HG03342 (cell line): ENCODE measurements around the gene LTB.
A peak's percentile ranks its signal among the peaks of the same experiment; 100 is the strongest.
"Not testable (repeated sequence)": the region's sequence is repeated elsewhere in the genome, so short reads cannot be mapped to it uniquely, and the experiment has no call there.

ENCODE experiments used
- ATAC-seq: cut with Tn5 transposase; IDR thresholded peaks from one replicate; pipeline ENCODE4 v1.9.1; 2021; ENCODE audit warnings: mild to moderate bottlenecking, moderate library complexity; ENCODE audit not compliant: unreplicated experiment

LTB gene

DNA sequence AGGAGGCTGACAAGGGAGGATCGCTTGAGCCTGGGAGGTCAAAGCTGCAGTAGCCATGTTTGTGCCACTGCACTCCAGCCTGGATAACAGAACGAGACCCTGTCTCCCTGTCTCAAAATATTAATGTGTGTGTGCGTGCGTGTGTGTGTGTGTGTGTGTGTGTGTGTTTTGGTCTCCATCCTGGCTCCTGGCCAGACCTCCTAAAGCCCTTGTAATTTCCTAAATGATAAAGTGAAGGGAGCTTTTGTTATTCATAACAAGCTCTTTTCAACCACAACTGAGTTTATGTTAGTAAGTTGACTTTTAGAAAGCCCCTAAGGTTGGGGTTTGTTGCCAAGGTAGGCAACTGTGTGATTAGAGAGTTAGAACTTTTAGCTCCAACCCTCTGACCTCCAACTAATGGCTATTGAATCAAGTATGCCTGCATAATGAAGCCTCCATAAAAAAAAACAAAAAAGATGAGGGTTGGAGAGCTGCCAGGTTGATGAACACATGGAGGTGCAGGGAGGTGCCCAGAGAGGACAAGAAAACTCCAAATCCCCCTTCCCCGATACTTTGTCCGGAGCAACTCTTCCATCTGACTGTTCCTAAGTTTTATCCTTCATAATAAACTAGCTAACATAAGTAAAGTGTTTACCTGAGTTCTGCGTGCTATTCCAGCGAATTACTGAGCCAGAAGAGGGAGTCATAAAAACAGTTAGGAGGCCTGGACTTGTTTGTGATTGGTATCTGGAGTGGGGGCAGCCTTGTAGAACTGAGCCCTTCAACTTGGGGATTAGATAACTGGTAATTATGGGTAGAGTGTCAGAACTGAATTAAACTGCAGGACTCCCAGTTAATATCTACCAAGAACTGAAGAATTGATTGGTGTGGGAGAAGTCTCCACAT lies 27.5 kb upstream of the LTB start:
- no peak for ATAC-seq

DNA sequence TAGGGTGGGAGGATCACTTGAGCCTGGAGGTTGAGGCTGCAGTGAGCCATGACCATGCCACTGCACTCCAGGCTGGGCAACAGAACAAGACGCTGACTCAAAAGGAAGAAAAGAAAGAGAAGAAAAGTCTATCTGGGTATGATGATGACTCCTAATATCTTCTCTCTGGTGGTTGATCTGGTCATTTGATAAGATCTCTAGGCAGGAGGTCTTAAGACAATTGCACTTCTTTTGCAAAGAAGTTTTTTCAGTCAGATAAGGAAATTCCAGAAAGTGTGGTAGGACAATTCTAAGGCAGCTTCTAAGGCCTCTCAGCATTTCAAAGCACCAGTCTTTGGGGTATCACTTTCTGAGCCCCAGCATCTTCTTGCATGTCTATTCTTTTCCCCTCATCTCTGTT lies 25.1 kb upstream of the LTB start:
- no peak for ATAC-seq

DNA sequence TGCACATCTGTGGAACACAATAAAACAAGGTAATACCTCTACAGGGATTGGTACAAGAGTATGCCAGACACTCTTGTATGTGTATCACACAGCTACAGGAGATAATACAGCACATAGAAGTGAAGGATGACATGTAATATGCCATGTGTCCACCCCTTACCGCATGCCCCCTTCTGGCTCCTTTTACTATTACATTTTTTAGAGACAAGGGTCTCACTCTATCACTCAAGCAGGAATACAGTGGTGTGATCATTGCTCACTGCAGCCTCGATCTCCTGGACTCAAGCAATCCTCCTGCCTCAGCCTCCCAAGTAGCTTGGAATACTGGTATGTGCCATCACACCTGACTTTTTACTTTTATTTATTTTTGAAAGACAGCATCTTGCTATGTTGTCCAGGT lies 14.8 kb upstream of the LTB start:
- no peak for ATAC-seq

DNA sequence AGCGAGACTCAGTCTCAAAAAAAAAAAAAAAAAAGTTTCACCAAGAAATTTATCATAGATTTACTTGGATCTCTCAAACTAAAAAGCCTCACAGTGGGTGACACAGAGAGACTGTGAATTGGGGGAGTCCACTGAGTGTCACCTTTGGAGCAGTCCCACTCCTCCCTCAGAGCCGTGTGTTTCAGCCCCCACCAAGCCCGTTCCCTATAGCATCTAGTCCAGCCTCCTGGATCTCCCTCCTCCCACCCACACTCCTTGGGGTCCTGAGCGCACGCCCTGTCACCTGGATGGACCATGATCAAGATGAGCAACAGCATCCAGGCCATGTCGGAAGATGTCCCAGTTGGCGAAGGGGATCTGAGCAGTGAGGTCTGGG lies 10.2 kb upstream of the LTB start:
- ATAC-seq = no peak

DNA sequence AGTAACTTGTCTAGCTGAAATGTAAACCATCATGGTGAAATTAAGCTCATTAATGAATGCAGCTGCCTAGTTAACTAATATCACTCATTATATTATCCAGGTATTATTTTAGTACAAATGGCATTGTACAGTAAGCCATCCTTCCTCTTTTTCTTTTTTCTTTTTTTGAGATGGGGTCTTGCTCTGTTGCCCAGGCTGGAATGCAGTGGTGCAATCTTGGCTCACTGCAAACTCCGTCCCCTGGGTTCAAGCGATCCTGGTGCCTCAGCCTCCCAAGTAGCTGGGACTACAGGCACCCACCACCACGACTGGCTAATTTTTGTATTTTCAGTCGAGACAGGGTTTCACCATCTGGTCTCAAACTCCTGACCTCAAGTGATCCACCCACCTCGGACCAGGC lies 8.5 kb upstream of the LTB start:
- not testable (repeated sequence) for ATAC-seq

DNA sequence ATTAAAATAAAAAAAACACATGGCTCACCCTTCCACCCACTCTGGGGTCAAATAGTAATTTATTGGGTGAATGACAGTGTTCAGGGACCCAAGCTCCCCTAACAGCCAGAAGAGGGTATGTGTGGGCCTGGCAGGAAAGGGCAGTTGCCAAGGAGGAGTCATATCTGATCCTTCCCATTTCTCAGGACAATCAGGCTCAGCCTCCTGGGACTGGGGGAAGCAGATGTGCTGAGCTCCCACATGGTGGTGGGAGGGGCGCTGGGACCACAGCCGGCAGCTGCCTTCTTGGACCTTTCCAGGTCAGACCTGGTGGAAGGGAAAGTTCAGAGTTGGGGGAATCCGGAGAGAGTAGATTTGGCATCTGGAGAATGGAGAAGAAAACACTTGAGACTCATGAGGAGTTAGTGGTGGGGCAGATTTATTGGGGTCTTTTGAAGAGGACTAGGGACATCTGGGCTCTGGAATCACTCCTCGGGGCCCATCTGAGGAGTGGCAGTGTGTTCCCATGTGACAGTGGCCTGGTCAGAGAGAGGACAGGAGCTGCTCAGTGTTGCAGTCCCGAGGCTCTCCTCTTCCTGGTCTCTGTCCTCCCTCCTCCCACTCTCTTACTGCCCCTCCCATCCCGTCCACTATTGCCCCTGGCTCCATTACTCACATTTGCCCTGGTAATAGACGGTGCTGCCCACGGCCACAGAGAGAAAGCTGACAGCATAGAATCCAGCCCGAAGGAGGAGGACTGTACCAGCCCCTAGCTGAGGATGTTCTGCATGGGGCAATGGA lies 6.8 kb upstream of the LTB start:
- no peak for ATAC-seq

DNA sequence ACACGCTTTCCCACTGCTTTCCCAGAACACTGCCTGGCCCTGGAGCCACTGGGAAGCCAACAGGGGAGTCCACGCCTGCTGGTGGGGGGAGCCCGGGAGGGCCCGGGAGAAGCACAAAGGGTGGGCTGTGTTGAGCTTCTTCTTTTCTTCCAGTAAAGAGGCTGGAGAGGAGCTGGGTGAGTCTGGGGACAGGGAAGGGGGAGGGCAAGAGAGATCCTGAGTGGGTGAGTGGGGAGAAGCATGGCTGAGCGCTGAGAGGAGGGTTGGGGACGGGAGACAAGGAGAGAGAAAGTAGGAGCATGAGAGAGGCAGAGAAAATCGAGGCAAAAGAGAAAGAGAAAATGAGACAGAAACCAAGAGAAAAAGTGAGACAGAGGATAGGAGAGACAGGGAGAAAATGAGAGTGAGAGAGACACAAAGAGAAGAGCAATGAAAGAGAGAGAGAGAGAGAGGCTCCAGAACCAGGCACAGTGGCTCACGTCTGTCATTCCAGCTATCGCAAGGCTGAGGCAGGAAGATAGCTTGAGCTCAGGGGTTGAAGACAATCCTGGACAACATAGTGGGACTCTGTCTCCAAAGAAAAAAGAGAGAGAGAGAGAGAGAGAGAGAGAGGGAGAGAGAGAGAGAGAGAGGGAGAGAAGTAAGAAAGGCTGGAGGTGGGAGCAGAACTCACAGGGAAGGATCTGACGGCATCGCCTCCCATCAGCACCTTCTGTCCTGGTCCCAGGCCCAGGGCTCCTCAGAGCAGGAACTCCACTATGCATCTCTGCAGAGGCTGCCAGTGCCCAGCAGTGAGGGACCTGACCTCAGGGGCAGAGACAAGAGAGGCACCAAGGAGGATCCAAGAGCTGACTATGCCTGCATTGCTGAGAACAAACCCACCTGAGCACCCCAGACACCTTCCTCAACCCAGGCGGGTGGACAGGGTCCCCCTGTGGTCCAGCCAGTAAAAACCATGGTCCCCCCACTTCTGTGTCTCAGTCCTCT lies 5.9 kb upstream of the LTB start:
- ATAC-seq = no peak

DNA sequence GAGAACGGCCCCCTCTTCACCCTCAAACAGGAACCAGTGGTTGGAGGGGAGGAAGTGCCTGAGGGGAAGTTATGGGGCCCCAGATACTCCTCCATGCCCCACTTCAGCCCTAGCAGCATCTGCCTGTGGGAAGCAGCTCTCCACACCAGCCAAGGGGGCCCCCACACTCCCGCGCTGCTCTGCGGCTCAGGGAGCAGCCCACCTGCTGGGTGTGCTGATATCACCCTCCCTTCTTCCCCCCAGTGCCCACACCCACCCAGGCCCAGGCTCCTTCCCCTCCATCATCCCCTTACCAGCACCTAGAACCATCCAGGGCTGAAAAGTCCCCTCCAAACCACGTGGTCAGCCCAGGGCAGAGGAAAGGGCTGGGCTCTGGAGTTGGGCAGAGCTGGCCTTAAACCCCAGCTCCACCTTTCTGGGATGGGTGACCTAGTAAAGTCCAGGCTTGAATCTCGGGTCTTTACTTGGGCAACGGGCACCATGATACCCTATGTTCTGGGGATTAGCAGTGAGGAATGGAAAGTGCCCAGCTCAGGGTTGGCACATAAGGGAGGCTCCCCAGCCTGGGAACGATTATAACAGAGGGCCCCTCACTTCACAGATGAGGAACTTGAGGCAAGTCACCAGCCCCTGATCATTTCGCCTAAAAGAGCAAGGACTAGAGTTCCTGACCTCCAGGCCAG lies 4.5 kb upstream of the LTB start:
- no peak for ATAC-seq

DNA sequence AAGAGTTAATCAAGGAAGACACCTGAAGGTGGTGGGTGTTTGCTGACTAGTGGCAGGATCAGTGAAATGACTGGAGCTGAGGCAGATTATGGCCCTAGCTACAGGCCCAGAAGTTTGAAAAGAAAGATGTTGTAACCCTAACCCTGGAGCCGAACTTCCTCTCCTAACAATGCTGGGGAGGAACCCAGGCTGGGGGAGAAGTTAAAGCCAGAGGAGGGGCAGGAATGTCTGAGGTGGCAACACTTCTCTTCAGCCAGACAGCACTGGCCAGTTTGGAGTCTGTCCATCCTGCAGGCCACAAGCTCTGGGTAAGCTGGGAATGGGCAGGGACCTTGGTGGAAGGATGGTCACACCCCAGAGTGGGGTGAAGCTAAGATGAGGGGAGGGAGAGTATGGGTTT lies 3.8 kb upstream of the LTB start, which contains the start of gene LST1:
LST1 (plus strand) TSS at position 270 of the 400 bp plus-strand sequence. CDS start 1,023 bp downstream, outside the sequence.
- no peak for ATAC-seq

DNA sequence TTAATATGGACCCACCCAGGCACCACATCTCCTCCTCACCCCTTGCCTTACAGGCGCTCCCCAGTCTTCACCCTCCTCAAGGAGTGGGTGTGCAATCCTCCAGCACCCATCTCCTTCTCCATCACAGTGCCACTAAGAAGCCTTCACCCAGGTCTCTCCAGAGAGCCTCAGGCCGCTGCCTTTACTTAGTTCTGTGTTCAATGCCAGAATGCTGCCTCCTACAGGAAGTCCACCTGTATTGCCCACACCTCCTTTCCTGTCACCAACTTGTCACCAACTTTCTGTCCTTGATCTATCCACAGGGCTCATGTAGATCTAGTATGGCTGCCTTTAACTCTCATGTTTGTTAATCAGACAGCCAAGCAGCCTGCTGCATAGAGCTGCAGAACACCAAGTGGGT lies 3.3 kb upstream of the LTB start:
- ATAC-seq = no peak

DNA sequence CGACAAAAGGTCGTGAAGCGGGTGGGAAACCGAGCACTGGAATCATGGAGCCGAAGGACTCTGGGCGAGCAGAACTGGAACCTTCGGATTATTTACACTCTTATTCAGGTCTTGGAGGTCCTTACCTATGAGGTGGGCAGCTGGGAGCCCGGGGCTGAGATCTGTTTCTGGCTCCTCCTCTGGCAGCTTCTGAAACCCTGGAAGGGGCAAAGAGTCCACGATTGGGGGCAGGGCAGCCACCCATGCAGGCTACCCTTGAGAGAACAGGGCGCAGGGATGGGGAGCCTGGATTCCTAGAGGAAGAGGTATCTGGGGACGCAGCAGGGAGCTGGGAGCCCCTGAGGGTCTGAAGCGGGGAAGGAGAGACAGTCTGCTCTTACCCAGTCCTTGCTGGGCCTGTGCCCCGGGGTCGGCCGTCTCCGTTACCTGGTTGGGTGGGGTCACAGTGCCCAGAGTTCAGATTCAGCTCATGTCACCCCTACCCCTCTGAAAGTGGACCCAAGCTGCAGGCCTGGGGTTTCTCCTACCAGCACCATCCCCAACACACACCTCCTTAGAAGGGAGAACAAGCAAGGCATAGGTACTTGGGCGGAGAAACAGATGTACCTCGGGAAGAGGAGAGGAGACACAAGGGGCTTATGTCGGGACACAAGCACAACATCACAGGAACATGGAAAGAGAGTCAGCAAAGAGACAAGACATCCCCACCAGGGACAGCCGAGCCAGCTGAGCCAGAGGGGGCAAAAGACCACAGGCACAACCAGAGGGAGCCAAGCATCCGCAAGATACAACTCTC lies 592 bp downstream of the LTB start:
- no peak for ATAC-seq

DNA sequence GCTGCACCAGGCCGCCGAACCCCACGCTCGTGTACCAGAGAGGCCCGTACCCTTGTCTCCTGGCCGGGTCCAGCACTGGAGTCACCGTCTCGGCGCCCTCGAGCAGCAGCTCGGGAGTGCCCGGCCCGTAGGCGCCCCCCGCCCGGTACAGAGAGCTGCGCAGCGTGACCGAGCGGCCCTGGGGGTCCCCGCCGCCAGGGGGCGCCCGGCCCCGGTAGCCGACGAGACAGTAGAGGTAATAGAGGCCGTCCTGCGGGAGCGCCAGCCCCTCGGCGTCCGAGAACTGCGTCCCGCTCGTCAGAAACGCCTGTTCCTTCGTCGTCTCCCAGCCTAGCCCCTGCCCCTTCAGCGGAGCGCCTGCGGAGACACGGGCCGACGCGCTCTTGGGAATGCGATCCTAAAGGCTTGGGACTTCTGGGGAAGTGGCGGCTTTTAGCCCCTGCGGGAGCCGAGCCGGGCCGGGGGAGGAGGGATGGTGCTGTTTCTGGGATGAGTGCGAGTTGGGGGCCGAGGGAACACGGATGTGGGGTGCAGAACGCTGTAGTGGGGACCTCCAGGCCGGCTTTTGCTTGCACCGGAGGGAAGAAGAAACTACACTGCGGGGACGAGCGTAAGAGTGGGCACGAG lies 1.3 kb downstream of the LTB start:
- ATAC-seq = peak; percentile 56

DNA sequence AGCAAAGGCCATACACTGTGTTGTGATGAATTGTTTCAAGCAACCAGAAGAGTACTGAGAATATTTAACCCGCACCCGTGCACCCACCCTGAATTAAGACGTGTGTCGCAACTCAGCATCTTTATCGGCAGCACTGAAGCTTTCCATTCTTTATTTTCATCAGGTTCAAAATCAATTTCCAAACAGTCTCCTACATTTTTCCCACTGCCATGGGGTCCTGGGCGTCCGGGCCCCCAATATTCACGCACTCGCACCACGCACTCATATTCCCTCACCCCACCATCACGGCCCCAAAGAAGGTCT lies 1.8 kb downstream of the LTB start:
- no peak for ATAC-seq

DNA sequence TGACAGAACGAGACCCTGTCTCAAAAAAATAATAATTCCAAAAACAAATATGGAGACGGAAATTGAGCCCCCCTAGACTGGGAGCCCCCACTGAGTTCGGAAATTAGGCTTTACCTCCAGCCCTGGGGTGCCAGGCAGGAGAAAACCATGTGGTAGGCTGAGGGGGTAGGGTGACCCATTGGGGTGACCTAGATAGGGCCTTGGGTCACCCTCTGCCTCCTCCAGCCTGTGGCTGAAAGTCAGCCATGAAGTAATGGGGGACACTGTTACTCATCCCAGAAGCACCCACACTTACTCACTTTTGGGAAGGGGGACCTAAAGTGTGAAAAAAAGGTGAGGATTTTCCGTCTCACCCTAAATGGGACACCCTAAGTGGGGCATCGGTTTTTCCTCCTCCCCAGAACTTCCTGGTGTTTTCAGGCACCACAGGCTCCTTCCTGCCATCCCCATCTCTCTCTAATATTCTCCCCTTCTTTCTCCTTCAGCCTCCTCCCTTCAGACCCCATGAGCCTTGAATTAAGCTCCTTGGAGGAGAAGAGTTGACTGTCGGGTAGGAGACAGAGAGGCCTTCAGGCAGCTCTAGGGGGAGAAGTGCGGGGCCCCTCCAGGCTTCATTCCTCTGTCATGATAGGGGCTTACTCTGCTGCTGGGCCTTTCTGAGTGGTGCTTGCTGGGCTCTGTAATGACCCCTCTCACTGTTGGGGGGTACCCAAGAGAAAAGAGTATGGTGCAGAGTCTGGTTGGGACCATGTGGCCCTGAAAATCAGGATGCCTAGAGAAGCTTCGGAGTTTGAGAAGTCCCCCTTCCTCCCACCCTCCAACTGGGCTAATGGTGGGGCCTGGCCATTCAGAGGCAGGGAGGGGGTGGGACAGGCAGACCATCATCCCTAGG lies 2.4 kb downstream of the LTB start:
- no peak for ATAC-seq

DNA sequence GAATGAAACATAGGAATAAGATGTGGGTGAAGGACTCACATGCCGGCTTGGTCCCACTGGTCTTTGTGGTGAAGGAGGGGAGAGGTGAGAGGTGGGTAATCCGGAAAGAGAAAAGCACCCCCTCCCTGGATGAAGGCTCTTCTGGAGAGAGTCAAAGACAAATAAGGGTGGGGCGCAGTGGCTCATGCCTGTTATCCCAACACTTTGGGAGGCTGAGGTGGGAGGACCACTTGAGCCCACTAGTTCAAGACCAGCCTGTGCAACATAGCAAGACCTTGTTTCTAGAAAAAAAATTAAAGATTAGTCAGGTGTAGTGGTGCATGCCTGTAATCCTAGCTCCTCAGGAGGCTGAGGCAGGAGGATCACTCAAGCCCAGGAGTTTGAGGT lies 3.1 kb downstream of the LTB start:
- ATAC-seq = no peak

DNA sequence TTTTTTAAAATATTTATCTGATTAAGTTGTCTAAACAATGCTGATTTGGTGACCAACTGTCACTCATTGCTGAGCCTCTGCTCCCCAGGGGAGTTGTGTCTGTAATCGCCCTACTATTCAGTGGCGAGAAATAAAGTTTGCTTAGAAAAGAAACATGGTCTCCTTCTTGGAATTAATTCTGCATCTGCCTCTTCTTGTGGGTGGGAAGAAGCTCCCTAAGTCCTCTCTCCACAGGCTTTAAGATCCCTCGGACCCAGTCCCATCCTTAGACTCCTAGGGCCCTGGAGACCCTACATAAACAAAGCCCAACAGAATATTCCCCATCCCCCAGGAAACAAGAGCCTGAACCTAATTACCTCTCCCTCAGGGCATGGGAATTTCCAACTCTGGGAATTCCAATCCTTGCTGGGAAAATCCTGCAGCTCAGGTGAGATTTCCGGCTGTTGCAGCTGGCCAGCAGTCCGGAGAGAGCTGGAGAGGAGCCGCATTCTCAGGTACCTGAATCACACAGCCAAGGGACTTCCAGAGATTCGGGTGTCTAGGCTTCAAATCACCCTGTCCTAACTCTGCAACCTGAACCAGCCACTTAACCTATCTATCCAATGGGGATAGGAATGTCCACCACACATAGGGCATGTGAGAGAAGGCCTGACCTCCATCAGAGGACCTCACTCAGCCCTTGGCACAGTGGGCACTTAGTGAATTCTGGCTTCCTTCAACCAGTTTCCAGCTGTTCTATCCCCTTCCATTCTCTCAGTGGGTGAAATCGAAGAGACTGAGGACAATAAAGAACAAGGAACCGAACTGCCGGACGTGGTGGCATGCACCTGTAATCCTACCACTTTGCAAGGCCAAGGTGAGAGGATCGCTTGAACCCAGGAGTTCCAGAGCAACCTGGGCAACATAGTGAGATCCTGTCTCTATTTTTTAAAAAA lies 3.8 kb downstream of the LTB start:
- no peak for ATAC-seq

DNA sequence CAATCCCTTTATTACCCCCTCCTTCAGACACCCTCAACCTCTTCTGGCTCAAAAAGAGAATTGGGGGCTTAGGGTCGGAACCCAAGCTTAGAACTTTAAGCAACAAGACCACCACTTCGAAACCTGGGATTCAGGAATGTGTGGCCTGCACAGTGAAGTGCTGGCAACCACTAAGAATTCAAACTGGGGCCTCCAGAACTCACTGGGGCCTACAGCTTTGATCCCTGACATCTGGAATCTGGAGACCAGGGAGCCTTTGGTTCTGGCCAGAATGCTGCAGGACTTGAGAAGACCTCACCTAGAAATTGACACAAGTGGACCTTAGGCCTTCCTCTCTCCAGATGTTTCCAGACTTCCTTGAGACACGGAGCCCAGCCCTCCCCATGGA lies 4.7 kb downstream of the LTB start:
- ATAC-seq = no peak
